ENCODE measurements around the gene STAP2.

Gene STAP2

GRCh38 chr19:4297901-4298809, 40.5 kb downstream of the STAP2 start:
- no peak for ATAC-seq
- no peak for TF ChIP-seq ZFP3 (CRISPR knock-in tag; IDR thresholded peaks at IDR 0.05)
- no peak for TF ChIP-seq ZNF565 (CRISPR knock-in tag; conservative IDR thresholded peaks at IDR 0.05; ENCODE audit: low read depth)
- TF ChIP-seq OSR1 (CRISPR knock-in tag; IDR thresholded peaks at IDR 0.05), result no peak
- TF ChIP-seq CSDC2 (CRISPR knock-in tag; IDR thresholded peaks at IDR 0.05), result no peak
- no peak for TF ChIP-seq POU6F1 (CRISPR knock-in tag; IDR thresholded peaks at IDR 0.05; ENCODE audit: borderline replicate concordance, low read depth)
- TF ChIP-seq ISL1 (CRISPR knock-in tag; IDR thresholded peaks at IDR 0.05), result no peak
- TF ChIP-seq, protein P1, sequence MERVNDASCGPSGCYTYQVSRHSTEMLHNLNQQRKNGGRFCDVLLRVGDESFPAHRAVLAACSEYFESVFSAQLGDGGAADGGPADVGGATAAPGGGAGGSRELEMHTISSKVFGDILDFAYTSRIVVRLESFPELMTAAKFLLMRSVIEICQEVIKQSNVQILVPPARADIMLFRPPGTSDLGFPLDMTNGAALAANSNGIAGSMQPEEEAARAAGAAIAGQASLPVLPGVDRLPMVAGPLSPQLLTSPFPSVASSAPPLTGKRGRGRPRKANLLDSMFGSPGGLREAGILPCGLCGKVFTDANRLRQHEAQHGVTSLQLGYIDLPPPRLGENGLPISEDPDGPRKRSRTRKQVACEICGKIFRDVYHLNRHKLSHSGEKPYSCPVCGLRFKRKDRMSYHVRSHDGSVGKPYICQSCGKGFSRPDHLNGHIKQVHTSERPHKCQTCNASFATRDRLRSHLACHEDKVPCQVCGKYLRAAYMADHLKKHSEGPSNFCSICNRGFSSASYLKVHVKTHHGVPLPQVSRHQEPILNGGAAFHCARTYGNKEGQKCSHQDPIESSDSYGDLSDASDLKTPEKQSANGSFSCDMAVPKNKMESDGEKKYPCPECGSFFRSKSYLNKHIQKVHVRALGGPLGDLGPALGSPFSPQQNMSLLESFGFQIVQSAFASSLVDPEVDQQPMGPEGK (CRISPR knock-in tag; IDR thresholded peaks at IDR 0.05; ENCODE audit: borderline replicate concordance), result no peak
- no peak for TF ChIP-seq BACH2 (CRISPR knock-in tag; IDR thresholded peaks at IDR 0.05; ENCODE audit: borderline replicate concordance)
- no peak for TF ChIP-seq TCF4 (CRISPR knock-in tag; IDR thresholded peaks at IDR 0.05; ENCODE audit: borderline replicate concordance)
- TF ChIP-seq, protein P2, sequence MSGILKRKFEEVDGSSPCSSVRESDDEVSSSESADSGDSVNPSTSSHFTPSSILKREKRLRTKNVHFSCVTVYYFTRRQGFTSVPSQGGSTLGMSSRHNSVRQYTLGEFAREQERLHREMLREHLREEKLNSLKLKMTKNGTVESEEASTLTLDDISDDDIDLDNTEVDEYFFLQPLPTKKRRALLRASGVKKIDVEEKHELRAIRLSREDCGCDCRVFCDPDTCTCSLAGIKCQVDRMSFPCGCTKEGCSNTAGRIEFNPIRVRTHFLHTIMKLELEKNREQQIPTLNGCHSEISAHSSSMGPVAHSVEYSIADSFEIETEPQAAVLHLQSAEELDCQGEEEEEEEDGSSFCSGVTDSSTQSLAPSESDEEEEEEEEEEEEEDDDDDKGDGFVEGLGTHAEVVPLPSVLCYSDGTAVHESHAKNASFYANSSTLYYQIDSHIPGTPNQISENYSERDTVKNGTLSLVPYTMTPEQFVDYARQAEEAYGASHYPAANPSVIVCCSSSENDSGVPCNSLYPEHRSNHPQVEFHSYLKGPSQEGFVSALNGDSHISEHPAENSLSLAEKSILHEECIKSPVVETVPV (CRISPR knock-in tag; IDR thresholded peaks at IDR 0.05), result no peak
- TF ChIP-seq ZNF8 (CRISPR knock-in tag; IDR thresholded peaks at IDR 0.05), result no peak
- TF ChIP-seq SNAI2 (CRISPR knock-in tag; IDR thresholded peaks at IDR 0.05), result no peak

- ATAC-seq, result peak; percentile 16; the same call in 1 of the 3 replicates
- TF ChIP-seq PPARA (CRISPR knock-in tag; IDR thresholded peaks at IDR 0.05; ENCODE audit: borderline replicate concordance), result no peak
- TF ChIP-seq GLIS3 (CRISPR knock-in tag; IDR thresholded peaks at IDR 0.05), result no peak
- TF ChIP-seq TCF4 (CRISPR knock-in tag; IDR thresholded peaks at IDR 0.05; ENCODE audit: borderline replicate concordance), result peak; percentile 33; the same call in 1 of the 2 replicates
These were observed 42.5 kb downstream of the STAP2 start for GRCh38 chr19:4295972-4296771.

- TF ChIP-seq ARNTL (CRISPR knock-in tag; IDR thresholded peaks at IDR 0.05; ENCODE audit: borderline replicate concordance, low read depth) (no peak), PPARA (CRISPR knock-in tag; IDR thresholded peaks at IDR 0.05; ENCODE audit: borderline replicate concordance) (no peak), ZC3H10 (CRISPR knock-in tag; IDR thresholded peaks at IDR 0.05) (no peak), ZNF565 (CRISPR knock-in tag; conservative IDR thresholded peaks at IDR 0.05; ENCODE audit: low read depth) (no peak), ISL1 (CRISPR knock-in tag; IDR thresholded peaks at IDR 0.05) (no peak), CSDC2 (CRISPR knock-in tag; IDR thresholded peaks at IDR 0.05) (no peak), SNAI2 (CRISPR knock-in tag; IDR thresholded peaks at IDR 0.05) (no peak)
- no peak for ATAC-seq
These were observed 44.2 kb downstream of the STAP2 start for GRCh38 chr19:4294389-4294788.

DNA sequence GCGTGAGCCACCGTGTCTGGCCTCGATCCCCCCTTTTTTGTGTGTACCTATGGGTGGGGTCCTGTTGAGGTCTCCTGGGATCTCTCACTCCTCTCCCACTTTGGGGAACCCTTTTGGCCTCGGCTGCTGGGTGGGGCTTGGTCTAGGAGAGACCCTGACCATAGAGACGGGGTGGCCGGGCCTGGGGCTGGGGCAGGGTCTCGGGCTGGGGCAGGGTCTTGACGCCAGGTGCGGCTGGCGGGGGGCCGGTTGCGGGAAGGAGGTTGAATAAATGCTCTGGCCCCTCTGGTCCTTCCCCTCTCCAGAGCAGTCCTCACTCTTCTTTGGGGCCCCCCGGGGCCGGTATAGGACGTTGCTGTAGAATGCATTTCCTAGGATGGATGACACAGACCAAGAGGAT, 46.1 kb downstream of the STAP2 start:
- TF ChIP-seq, protein P2 (CRISPR knock-in tag; IDR thresholded peaks at IDR 0.05), result no peak
- no peak for TF ChIP-seq BACH2 (CRISPR knock-in tag; IDR thresholded peaks at IDR 0.05; ENCODE audit: borderline replicate concordance)
- no peak for TF ChIP-seq ARNTL (CRISPR knock-in tag; IDR thresholded peaks at IDR 0.05; ENCODE audit: borderline replicate concordance, low read depth)
- TF ChIP-seq ZNF8 (CRISPR knock-in tag; IDR thresholded peaks at IDR 0.05), result no peak
- no peak for TF ChIP-seq TSHZ2 (CRISPR knock-in tag; IDR thresholded peaks at IDR 0.05)
- no peak for TF ChIP-seq SNAI2 (CRISPR knock-in tag; IDR thresholded peaks at IDR 0.05)
- no peak for TF ChIP-seq TOX (CRISPR knock-in tag; IDR thresholded peaks at IDR 0.05; ENCODE audit: borderline replicate concordance)
- TF ChIP-seq POU6F1 (CRISPR knock-in tag; IDR thresholded peaks at IDR 0.05; ENCODE audit: borderline replicate concordance, low read depth), result no peak
- no peak for TF ChIP-seq CSDC2 (CRISPR knock-in tag; IDR thresholded peaks at IDR 0.05)
- no peak for TF ChIP-seq ESRRG (CRISPR knock-in tag; IDR thresholded peaks at IDR 0.05)
- TF ChIP-seq ZC3H10 (CRISPR knock-in tag; IDR thresholded peaks at IDR 0.05), result no peak
- no peak for TF ChIP-seq ZNF565 (CRISPR knock-in tag; conservative IDR thresholded peaks at IDR 0.05; ENCODE audit: low read depth)
- no peak for TF ChIP-seq ZNF70 (CRISPR knock-in tag; IDR thresholded peaks at IDR 0.05)
- no peak for TF ChIP-seq RARB (CRISPR knock-in tag; IDR thresholded peaks at IDR 0.05)
- ATAC-seq, result no peak

All from SK-N-SH treated with all-trans-retinoic acid at 6 μM for 48 hours (cell line).